AG09309 (cell line): ENCODE results near the gene SLC17A5.
A peak's percentile ranks its signal among the peaks of the same experiment; 100 is the strongest.

Experiments used
- DNase-seq: peaks from one replicate; pipeline ENCODE4 v3.0.0-alpha.2; 2010; ENCODE audit warnings: low read depth
- H3K4me3 ChIP-seq: 2 replicates; pipeline ENCODE4 v1.5.1; 2011; ENCODE audit warnings: mild to moderate bottlenecking, low read depth, low read length, moderate library complexity; ENCODE audit not compliant: control insufficient read depth
- CTCF ChIP-seq: IDR thresholded peaks from 2 replicates; pipeline ENCODE4 v1.5.1; 2011; ENCODE audit warnings: mild to moderate bottlenecking, low read depth, low read length, inconsistent platforms; ENCODE audit not compliant: insufficient read depth, control insufficient read depth; ENCODE audit errors: missing control alignments

Gene SLC17A5

GRCh38 chr6:73652637-73653570, 888 bp downstream of the SLC17A5 start:
- TF ChIP-seq CTCF, result peak; percentile 49
- peak overlapping the region; percentile 98 for H3K4me3 ChIP-seq
- DNase-seq, result no peak

- no peak for TF ChIP-seq CTCF
- no peak overlapping the region for H3K4me3 ChIP-seq
- DNase-seq, result no peak
These were observed 4.0 kb downstream of the SLC17A5 start for GRCh38 chr6:73649783-73650182.

- H3K4me3 ChIP-seq, result no peak overlapping the region
- no peak for TF ChIP-seq CTCF
- DNase-seq, result no peak
These were observed 5.6 kb downstream of the SLC17A5 start for GRCh38 chr6:73648166-73648565.

- H3K4me3 ChIP-seq, result peak overlapping the region; percentile 28; the same call in 1 of the 2 replicates
- DNase-seq, result no peak
- no peak for TF ChIP-seq CTCF
These were observed 8.7 kb downstream of the SLC17A5 start for GRCh38 chr6:73644941-73645591.

- no peak for TF ChIP-seq CTCF
- DNase-seq, result no peak
- no peak overlapping the region for H3K4me3 ChIP-seq
These were observed 9.8 kb downstream of the SLC17A5 start for GRCh38 chr6:73644030-73644429.

GRCh38 chr6:73642530-73642929, 11.3 kb downstream of the SLC17A5 start:
- TF ChIP-seq CTCF, result no peak
- DNase-seq, result no peak
- no peak overlapping the region for H3K4me3 ChIP-seq
